ENCODE measurements around the gene SLC34A3. TPM values are rescaled to one million over a fixed set of nuclear protein-coding genes. Genes with fewer than 3 reads are reported as not detected.

The SLC34A3 gene
- total RNA-seq, 1 experiment from 2014 or later = 0.26 TPM

DNA sequence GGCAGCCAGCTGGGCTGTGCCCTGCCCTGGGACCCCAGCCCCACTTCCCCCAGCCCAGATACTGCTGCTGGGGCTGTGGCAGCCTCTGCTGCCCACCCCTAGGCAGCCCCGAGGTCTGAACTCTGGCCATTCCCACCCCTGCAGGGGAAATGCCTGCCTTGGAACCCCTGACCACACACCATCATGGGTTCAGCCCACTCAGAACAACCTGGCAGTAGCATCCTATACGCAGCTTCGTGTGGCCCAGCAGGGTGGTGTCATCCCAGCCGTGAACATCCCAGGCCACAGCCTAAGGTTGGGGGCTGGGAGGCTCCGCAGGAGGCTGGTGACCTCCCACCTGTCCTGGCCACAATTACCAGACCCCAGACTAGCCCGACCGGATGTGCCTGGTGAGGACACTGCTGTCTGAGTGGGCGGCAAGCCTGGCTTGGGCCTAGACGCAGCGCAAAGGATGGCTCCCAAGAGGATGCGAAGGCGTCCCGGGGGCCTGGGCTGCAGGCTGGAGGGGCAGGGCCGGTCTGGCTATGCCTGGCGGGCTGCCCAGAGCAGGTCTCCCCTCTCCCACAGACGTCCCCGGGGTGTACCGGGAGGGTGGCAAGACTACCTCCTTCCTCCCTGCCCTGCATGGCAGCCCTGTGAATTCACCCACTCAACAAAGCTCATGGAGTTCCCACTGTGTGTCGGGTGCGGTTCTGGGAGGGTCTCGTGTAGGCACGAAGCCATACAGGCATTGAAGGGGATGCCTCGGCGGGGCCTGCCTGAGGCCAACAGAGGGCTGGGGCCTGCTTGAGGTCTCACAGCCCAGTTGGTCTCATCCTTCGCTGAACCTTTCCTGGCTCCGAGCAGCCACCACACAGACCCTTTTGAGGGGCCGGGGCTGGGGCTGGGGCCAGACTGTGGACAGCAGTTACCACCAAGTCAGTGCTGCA is 1.5 kb upstream of the SLC34A3 start:
- no peak overlapping the region for H3K4me3 Mint-ChIP-seq (ENCODE audit: low read depth, unreplicated experiment)
- DNase-seq = no peak

GRCh38 chr9:137229903-137230704 is 597 bp upstream of the SLC34A3 start:
- intact Hi-C loops (cut with micrococcal nuclease; ENCODE audit: unreplicated experiment) = loop anchor here (5.0 kb wide), 1 partner anchor 53 kb away; no protein-coding TSS in a partner anchor
- CTCF ChIA-PET = interaction anchor here (0.6 kb wide), 1 partner anchor 163 kb away, joined by 3 read pairs; no protein-coding TSS in a partner anchor

More for the DNA sequence above, 1.5 kb upstream of the SLC34A3 start:
- Mint-ChIP-seq H3K9me3 (ENCODE audit: low read depth, unreplicated experiment) (no peaks in the 10 kb centered on the region), H3K4me1 (ENCODE audit: low read depth, unreplicated experiment) (peaks cover 19% of the 10 kb centered on the region), H3K27me3 (ENCODE audit: unreplicated experiment) (peaks cover under 1% of the 10 kb centered on the region), H3K27ac (ENCODE audit: unreplicated experiment) (no peak overlapping the region), H3K36me3 (ENCODE audit: insufficient read depth, unreplicated experiment) (peaks cover 18% of the 10 kb centered on the region)
- intact Hi-C loops (cut with micrococcal nuclease; ENCODE audit: unreplicated experiment) = loop anchor here (5.0 kb wide), 1 partner anchor 52 kb away; no protein-coding TSS in a partner anchor
- TF ChIP-seq, protein P1, sequence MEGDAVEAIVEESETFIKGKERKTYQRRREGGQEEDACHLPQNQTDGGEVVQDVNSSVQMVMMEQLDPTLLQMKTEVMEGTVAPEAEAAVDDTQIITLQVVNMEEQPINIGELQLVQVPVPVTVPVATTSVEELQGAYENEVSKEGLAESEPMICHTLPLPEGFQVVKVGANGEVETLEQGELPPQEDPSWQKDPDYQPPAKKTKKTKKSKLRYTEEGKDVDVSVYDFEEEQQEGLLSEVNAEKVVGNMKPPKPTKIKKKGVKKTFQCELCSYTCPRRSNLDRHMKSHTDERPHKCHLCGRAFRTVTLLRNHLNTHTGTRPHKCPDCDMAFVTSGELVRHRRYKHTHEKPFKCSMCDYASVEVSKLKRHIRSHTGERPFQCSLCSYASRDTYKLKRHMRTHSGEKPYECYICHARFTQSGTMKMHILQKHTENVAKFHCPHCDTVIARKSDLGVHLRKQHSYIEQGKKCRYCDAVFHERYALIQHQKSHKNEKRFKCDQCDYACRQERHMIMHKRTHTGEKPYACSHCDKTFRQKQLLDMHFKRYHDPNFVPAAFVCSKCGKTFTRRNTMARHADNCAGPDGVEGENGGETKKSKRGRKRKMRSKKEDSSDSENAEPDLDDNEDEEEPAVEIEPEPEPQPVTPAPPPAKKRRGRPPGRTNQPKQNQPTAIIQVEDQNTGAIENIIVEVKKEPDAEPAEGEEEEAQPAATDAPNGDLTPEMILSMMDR (IDR thresholded peaks at IDR 0.05; ENCODE audit: unreplicated experiment) = no peak
- CTCF ChIA-PET = interaction anchor here (0.6 kb wide), 1 partner anchor 38 kb away, joined by 3 read pairs; no protein-coding TSS in a partner anchor
- no TSS peak for BruUV-seq (replicated peaks)

DNA sequence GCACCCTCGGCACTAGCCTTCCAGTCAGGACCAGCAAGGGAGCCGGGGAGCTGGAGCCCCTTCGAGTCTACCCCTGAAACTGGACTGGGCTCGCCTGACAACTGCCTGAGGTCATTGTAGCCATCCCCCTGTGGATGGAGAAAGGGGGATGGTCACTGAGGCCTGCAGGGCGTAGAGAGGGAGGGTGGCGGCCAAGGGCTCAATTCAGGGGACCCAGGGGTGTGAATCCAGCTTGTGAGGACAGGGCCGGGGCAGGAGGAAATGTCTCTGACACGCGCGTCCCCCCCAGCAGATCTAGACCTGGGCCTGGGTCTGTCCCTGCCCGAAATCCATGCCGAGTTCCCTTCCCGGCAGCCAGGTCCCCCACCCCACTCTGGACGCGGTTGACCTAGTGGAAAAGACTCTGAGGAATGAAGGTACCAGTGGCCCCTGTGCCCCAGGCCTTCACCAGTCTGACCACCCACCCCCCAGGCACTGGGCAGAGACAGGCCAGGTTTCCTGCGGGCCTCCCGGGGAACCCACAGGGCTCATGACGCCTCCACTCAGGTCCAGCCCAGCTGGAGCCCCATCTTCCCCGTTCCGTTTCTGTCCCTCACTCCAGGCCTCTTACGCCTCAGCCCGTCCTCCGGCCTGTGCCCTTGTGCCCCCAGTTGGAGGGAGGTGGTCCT is 805 bp downstream of the SLC34A3 start:
- DNase-seq = no peak
- intact Hi-C loops (cut with micrococcal nuclease; ENCODE audit: unreplicated experiment) = no loop called here
- CTCF ChIA-PET = interaction anchor here (0.6 kb wide), 1 partner anchor 86 kb away, joined by 3 read pairs; no protein-coding TSS in a partner anchor
- Mint-ChIP-seq H3K27me3 (ENCODE audit: unreplicated experiment) (peaks cover 17% of the 10 kb centered on the region), H3K36me3 (ENCODE audit: insufficient read depth, unreplicated experiment) (peaks cover 25% of the 10 kb centered on the region), H3K27ac (ENCODE audit: unreplicated experiment) (no peak overlapping the region), H3K4me1 (ENCODE audit: low read depth, unreplicated experiment) (peaks cover 22% of the 10 kb centered on the region), H3K9me3 (ENCODE audit: low read depth, unreplicated experiment) (no peaks in the 10 kb centered on the region), H3K4me3 (ENCODE audit: low read depth, unreplicated experiment) (no peak overlapping the region)
- TF ChIP-seq, protein P1 (IDR thresholded peaks at IDR 0.05; ENCODE audit: unreplicated experiment) = no peak
- no TSS peak for BruUV-seq (replicated peaks)

More at GRCh38 chr9:137229903-137230704, 597 bp upstream of the SLC34A3 start:
- Mint-ChIP-seq H3K27ac (ENCODE audit: unreplicated experiment) (no peak overlapping the region), H3K27me3 (ENCODE audit: unreplicated experiment) (peaks cover 10% of the 10 kb centered on the region), H3K9me3 (ENCODE audit: low read depth, unreplicated experiment) (no peaks in the 10 kb centered on the region), H3K4me1 (ENCODE audit: low read depth, unreplicated experiment) (peaks cover 24% of the 10 kb centered on the region), H3K4me3 (ENCODE audit: low read depth, unreplicated experiment) (no peak overlapping the region), H3K36me3 (ENCODE audit: insufficient read depth, unreplicated experiment) (peaks cover 24% of the 10 kb centered on the region)
- TF ChIP-seq, protein P1 (IDR thresholded peaks at IDR 0.05; ENCODE audit: unreplicated experiment) = no peak
- DNase-seq = no peak
- BruUV-seq (replicated peaks) = no TSS peak

- Mint-ChIP-seq H3K27me3 (ENCODE audit: unreplicated experiment) (peaks cover 17% of the 10 kb centered on the region), H3K36me3 (ENCODE audit: insufficient read depth, unreplicated experiment) (peaks cover 19% of the 10 kb centered on the region), H3K4me3 (ENCODE audit: low read depth, unreplicated experiment) (no peak overlapping the region), H3K9me3 (ENCODE audit: low read depth, unreplicated experiment) (no peaks in the 10 kb centered on the region), H3K27ac (ENCODE audit: unreplicated experiment) (no peak overlapping the region), H3K4me1 (ENCODE audit: low read depth, unreplicated experiment) (peaks cover 18% of the 10 kb centered on the region)
- no peak for DNase-seq
- TF ChIP-seq, protein P1 (IDR thresholded peaks at IDR 0.05; ENCODE audit: unreplicated experiment) = no peak
- intact Hi-C loops (cut with micrococcal nuclease; ENCODE audit: unreplicated experiment) = no loop called here
- BruUV-seq (replicated peaks) = no TSS peak
- CTCF ChIA-PET = interaction anchor here (0.6 kb wide), 1 partner anchor 86 kb away, joined by 3 read pairs; no protein-coding TSS in a partner anchor
Measured at GRCh38 chr9:137232101-137232500, 1.4 kb downstream of the SLC34A3 start.
